Endothelial cell of umbilical vein (primary cell): ENCODE results near the gene MACROD2. TPM values are rescaled to one million over a fixed set of nuclear protein-coding genes. Genes with fewer than 3 reads are reported as not detected.

Experiments used
- BruUV-seq: library from RNA; stranded (reverse); fragments of 400-500 nt; replicated peaks from 2 replicates; lab custom pipeline; 2021; lab: Mats Ljungman, UMichigan
- CTCF ChIA-PET: fragments of 300-600, 350-600 bp; sonication (Branson Sonifier 250); formaldehyde crosslinking; loops from one replicate; lab custom pipeline; 2021; ENCODE audit warnings: antibody characterized with exemption, inconsistent platforms; lab: Charles Lee
- POLR2A ChIA-PET: fragments of 300-600, 350-600 bp; sonication (Branson Sonifier 250); formaldehyde crosslinking; loops from one replicate; lab custom pipeline; 2021; ENCODE audit warnings: antibody characterized with exemption, inconsistent platforms; lab: Charles Lee
- DNase-seq: peaks from one replicate; pipeline ENCODE4 v3.0.0-alpha.2; 2011; ENCODE audit warnings: low read depth, low spot score
- FAIRE-seq: peaks from 2 replicates; lab custom pipeline; 2011; peaks lifted over from hg19 to GRCh38; lab: Jason Lieb, UNC
- H2AFZ ChIP-seq: 2 replicates; pipeline ENCODE4 v1.6.0; 2012; ENCODE audit warnings: low read depth, low read length, control low read depth, inconsistent platforms
- H3K27ac ChIP-seq: 2 replicates; pipeline ENCODE4 v1.5.1; 2011; ENCODE audit warnings: low read depth, mild to moderate bottlenecking, control low read depth, low read length, moderate library complexity; ENCODE audit not compliant: insufficient read depth
- H3K27me3 ChIP-seq, 2 experiments: 2 replicates each; pipeline versions ENCODE4 v1.6.0 to v1.6.1; 2011; ENCODE audit warnings: low read length in 2 of 2, mixed read lengths in 1 of 2; ENCODE audit not compliant: control insufficient read depth in 2 of 2, insufficient read depth in 2 of 2
- H3K36me3 ChIP-seq, 2 experiments: 2 replicates in 1 of 2; 3 replicates in 1 of 2; pipeline ENCODE4 v1.5.1; 2011; ENCODE audit warnings: low read length in 2 of 2, mild to moderate bottlenecking in 1 of 2, moderate library complexity in 1 of 2; ENCODE audit not compliant: control insufficient read depth in 2 of 2, insufficient read depth in 2 of 2; ENCODE audit errors: extremely low read depth in 1 of 2
- H3K4me1 ChIP-seq: 3 replicates; pipeline ENCODE4 v1.5.1; 2011; ENCODE audit warnings: mild to moderate bottlenecking, low read length; ENCODE audit not compliant: control insufficient read depth, insufficient read depth; ENCODE audit errors: extremely low read depth
- H3K4me2 ChIP-seq: 2 replicates; pipeline ENCODE4 v1.6.1; 2011; ENCODE audit warnings: low read length, control low read depth, mixed read lengths; ENCODE audit not compliant: insufficient read depth
- H3K4me3 ChIP-seq, 3 experiments: fragments of 200-600 bp in 1 of 3; sonication (generic), shearing (Covaris generic) in 1 of 3; replicated peaks in 1 of 3; 2 replicates each; pipeline ENCODE4 v1.5.1; 2011 to 2016; ENCODE audit warnings: control low read depth in 3 of 3, low read length in 3 of 3, mild to moderate bottlenecking in 2 of 3, inconsistent platforms in 1 of 3, low read depth in 1 of 3, moderate library complexity in 1 of 3; ENCODE audit not compliant: insufficient read depth in 1 of 3
- H3K79me2 ChIP-seq: 2 replicates; pipeline ENCODE4 v1.6.0; 2012; ENCODE audit warnings: low read length, inconsistent platforms; ENCODE audit not compliant: control insufficient read depth, insufficient read depth
- H3K9ac ChIP-seq: replicated peaks from 2 replicates; pipeline ENCODE3; 2011; ENCODE audit warnings: low read length, control low read depth; ENCODE audit not compliant: insufficient read depth; ENCODE audit errors: extremely low read depth
- H3K9me1 ChIP-seq: replicated peaks from 3 replicates; pipeline ENCODE4 v1.6.0; 2011; ENCODE audit warnings: mild to moderate bottlenecking, low read length; ENCODE audit not compliant: control insufficient read depth, insufficient read depth; ENCODE audit errors: extremely low read depth
- H3K9me3 ChIP-seq: replicated peaks from 2 replicates; pipeline ENCODE4 v1.5.1; 2012; ENCODE audit warnings: low read length, inconsistent platforms; ENCODE audit not compliant: control insufficient read depth, insufficient read depth
- H4K20me1 ChIP-seq: replicated peaks from 2 replicates; pipeline ENCODE3; 2011; ENCODE audit warnings: mild to moderate bottlenecking, low read length; ENCODE audit not compliant: control insufficient read depth, insufficient read depth; ENCODE audit errors: extremely low read depth
- EZH2 ChIP-seq: IDR thresholded peaks from 2 replicates; pipeline ENCODE4 v1.6.1; 2012; ENCODE audit warnings: borderline replicate concordance, low read depth, mild to moderate bottlenecking, moderate library complexity, low read length, inconsistent platforms; ENCODE audit not compliant: severe bottlenecking
- FOS ChIP-seq: IDR thresholded peaks from 2 replicates; pipeline ENCODE4 v1.6.1; 2011; ENCODE audit warnings: mild to moderate bottlenecking, low read length, moderate library complexity, borderline replicate concordance; ENCODE audit not compliant: insufficient read depth
- GATA2 ChIP-seq: IDR thresholded peaks from 2 replicates; pipeline ENCODE4 v1.7.0; 2011; ENCODE audit warnings: low read depth, mild to moderate bottlenecking, moderate library complexity, mixed read lengths, low read length; ENCODE audit not compliant: insufficient read length, insufficient read depth
- JUN ChIP-seq: IDR thresholded peaks from 2 replicates; pipeline ENCODE4 v1.6.1; 2011; ENCODE audit warnings: borderline replicate concordance, low read depth; ENCODE audit not compliant: insufficient read length, insufficient read depth
- MYC ChIP-seq: IDR thresholded peaks from one replicate; pipeline ENCODE4 v1.6.1; 2011; ENCODE audit warnings: mild to moderate bottlenecking, low read depth, low read length
- POLR2A ChIP-seq: IDR thresholded peaks from 2 replicates; pipeline ENCODE4 v1.6.1; 2012; ENCODE audit warnings: low read depth, mild to moderate bottlenecking, control low read depth, low read length
- POLR2AphosphoS5 ChIP-seq: IDR thresholded peaks from 2 replicates; pipeline ENCODE4 v1.6.1; 2012; ENCODE audit warnings: low read depth, mild to moderate bottlenecking, control low read depth, low read length, moderate library complexity; ENCODE audit not compliant: insufficient read depth
- dilution Hi-C: fragments of 300-500 bp; cut with MboI; formaldehyde crosslinking; loops from one replicate; pipeline ENCODE4 v1.15.0; 2019; ENCODE audit warnings: low sequenced_read_pairs; ENCODE audit not compliant: extremely low pct_ligation_motif_present
- intact Hi-C: fragments of 100-400 bp; cut with micrococcal nuclease; formaldehyde crosslinking; loops from one replicate; pipeline ENCODE4 v1.10.0; 2022
- polyA plus RNA-seq, 4 experiments: library from polyadenylated mRNA; depleted of rRNA in 3 of 4; stranded (reverse) in 3 of 4; unstranded in 1 of 4; fragments of >200 nt; gene quantifications; 2 replicates each; pipeline versions ENCODE4 v1.2.1 to v1.2.3, GENCODE V29; 2011 to 2012; ENCODE audit warnings: missing spikeins in 1 of 4
- total RNA-seq: library from RNA; stranded (reverse); gene quantifications from 2 replicates; pipeline ENCODE4 v1.2.3, GENCODE V29; 2021
- TF ChIP-seq, protein P1 (sequence below), 2 donors: IDR thresholded peaks; 1 replicate in 1 of 2; 2 replicates in 1 of 2; pipeline ENCODE4 v1.5.1; 2011; ENCODE audit warnings: low read length in 2 of 2, mild to moderate bottlenecking in 2 of 2, moderate library complexity in 2 of 2, control low read depth in 1 of 2, inconsistent platforms in 1 of 2, low read depth in 1 of 2; ENCODE audit not compliant: insufficient read depth in 1 of 2; ENCODE audit errors: extremely low read depth in 1 of 2
- TF ChIP-seq, protein P2 (sequence below): IDR thresholded peaks from 2 replicates; pipeline ENCODE4 v1.6.1; 2011; ENCODE audit not compliant: insufficient read depth, insufficient read length

MACROD2 gene
- total and polyA plus RNA-seq, 2 donors (not counting 3 experiments of a cell fraction or from before 2014, with no cell fraction given): 0.11 to 0.73 TPM

DNA sequence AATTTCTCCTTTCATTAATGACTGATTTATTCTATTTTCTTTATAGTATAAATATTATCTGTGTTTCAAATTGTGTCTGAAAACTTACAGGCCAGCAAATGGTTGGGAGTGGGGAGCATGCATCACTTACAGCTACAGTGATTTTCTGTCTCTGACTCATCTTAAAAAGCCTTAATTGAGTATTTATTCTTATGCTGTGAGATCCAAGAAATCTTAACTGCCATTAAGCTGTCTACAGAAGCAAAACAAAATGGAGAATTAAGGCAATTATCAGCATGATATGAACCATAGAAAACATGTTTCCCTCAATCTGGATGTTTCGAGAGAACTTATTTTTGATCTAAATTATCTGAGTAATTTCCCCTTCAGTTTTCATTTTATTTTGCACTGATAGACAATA, 1746.8 kb downstream of the MACROD2 start:
- H3K27ac ChIP-seq: no peak overlapping the region
- ChIA-PET POLR2A (no interaction called here), CTCF (no interaction called here)
- BruUV-seq: no TSS peak
- no peaks in the 10 kb centered on the region for H3K4me1 ChIP-seq
- H2AFZ ChIP-seq: no peak overlapping the region
- H4K20me1 ChIP-seq: no peaks in the 10 kb centered on the region
- FAIRE-seq (no peak), DNase-seq (no peak)
- TF ChIP-seq, protein P1, sequence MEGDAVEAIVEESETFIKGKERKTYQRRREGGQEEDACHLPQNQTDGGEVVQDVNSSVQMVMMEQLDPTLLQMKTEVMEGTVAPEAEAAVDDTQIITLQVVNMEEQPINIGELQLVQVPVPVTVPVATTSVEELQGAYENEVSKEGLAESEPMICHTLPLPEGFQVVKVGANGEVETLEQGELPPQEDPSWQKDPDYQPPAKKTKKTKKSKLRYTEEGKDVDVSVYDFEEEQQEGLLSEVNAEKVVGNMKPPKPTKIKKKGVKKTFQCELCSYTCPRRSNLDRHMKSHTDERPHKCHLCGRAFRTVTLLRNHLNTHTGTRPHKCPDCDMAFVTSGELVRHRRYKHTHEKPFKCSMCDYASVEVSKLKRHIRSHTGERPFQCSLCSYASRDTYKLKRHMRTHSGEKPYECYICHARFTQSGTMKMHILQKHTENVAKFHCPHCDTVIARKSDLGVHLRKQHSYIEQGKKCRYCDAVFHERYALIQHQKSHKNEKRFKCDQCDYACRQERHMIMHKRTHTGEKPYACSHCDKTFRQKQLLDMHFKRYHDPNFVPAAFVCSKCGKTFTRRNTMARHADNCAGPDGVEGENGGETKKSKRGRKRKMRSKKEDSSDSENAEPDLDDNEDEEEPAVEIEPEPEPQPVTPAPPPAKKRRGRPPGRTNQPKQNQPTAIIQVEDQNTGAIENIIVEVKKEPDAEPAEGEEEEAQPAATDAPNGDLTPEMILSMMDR (IDR thresholded peaks at IDR 0.05; ENCODE audit: extremely low read depth in 1 of 2, insufficient read depth in 1 of 2, low read depth in 1 of 2, low read length in 2 of 2): no peak
- TF ChIP-seq JUN (no peak), MYC (no peak), EZH2 (no peak), POLR2A (no peak), FOS (no peak), POLR2AphosphoS5 (no peak), GATA2 (no peak)
- TF ChIP-seq, protein P2, sequence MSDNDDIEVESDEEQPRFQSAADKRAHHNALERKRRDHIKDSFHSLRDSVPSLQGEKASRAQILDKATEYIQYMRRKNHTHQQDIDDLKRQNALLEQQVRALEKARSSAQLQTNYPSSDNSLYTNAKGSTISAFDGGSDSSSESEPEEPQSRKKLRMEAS: no peak
- no peaks in the 10 kb centered on the region for H3K9me3 ChIP-seq
- dilution Hi-C loops (no loop called here), intact Hi-C loops (no loop called here)
- H3K27me3 ChIP-seq: no peaks in the 10 kb centered on the region
- no peaks in the 10 kb centered on the region for H3K9me1 ChIP-seq
- H3K9ac ChIP-seq: no peak overlapping the region
- no peak overlapping the region for H3K4me2 ChIP-seq
- H3K79me2 ChIP-seq: no peaks in the 10 kb centered on the region
- no peak overlapping the region for H3K4me3 ChIP-seq
- H3K36me3 ChIP-seq: no peaks in the 10 kb centered on the region
